NCI-H187 (cell line): ENCODE results near the gene GTF3C4.

Experiments
- DNase-seq, 2 experiments: peaks; one replicate each; lab custom pipeline; 2025; lab: John Stamatoyannopoulos, UW

The GTF3C4 gene, protein sequence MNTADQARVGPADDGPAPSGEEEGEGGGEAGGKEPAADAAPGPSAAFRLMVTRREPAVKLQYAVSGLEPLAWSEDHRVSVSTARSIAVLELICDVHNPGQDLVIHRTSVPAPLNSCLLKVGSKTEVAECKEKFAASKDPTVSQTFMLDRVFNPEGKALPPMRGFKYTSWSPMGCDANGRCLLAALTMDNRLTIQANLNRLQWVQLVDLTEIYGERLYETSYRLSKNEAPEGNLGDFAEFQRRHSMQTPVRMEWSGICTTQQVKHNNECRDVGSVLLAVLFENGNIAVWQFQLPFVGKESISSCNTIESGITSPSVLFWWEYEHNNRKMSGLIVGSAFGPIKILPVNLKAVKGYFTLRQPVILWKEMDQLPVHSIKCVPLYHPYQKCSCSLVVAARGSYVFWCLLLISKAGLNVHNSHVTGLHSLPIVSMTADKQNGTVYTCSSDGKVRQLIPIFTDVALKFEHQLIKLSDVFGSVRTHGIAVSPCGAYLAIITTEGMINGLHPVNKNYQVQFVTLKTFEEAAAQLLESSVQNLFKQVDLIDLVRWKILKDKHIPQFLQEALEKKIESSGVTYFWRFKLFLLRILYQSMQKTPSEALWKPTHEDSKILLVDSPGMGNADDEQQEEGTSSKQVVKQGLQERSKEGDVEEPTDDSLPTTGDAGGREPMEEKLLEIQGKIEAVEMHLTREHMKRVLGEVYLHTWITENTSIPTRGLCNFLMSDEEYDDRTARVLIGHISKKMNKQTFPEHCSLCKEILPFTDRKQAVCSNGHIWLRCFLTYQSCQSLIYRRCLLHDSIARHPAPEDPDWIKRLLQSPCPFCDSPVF

DNA sequence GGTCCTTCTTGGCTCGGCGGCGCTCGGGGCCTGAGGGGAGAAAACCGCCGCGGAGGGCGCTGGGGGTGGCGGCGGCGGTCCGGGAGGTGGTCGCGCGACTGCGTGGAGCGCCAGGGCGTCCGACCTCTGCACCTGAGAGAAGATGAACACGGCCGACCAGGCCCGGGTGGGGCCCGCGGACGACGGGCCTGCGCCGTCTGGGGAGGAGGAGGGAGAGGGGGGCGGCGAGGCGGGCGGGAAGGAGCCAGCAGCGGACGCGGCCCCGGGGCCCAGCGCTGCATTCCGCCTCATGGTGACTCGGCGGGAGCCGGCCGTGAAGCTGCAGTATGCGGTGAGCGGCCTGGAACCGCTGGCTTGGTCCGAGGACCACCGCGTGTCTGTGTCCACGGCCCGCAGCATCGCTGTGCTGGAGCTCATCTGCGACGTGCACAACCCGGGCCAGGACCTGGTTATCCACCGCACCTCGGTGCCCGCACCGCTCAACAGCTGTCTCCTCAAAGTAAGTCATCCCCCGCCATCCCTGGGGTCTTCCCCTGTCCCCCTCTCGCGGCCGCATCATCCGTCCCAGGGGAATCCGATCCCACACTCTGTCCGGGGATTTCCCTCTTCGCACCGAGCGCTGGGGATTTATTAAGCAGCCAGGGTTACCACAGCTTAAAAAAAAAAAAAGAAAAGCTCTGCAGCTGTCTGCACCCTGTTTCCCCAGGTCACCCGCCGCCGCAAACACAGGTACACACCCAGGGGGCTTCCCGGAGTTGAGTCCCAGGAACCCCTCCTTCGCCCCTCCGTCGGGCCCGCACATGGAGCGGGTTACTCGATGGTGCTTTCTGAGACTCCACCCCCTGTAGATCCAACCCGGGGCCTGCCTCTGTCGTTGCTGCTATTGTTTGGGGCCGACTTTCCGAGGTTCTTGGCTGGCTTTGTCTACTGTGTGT is at the start of gene GTF3C4:
GTF3C4 (plus strand) TSS at position 8 of the 935 bp plus-strand sequence; CDS start at position 143, 135 bp downstream.
- no peak for DNase-seq

DNA sequence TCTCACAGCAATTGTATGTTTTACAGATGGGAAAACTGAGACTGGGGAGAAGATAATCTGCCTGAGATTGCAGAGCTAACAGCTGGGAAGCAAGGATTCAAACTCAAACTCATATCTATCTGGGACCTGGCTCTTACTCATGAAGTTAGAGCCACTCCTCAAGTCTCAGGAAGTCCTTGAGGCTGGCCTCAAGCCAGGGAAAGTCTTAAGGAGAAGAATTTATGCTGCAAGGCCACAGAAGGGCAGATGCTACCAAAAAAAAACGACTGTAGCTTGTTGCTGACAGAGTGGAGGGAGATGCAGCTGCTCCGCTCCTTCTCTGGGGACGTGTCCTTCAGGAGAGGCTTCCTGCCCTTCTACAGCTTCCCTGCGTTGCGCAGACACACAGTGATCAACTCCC is 48.1 kb upstream of the GTF3C4 start:
- DNase-seq = no peak

DNA sequence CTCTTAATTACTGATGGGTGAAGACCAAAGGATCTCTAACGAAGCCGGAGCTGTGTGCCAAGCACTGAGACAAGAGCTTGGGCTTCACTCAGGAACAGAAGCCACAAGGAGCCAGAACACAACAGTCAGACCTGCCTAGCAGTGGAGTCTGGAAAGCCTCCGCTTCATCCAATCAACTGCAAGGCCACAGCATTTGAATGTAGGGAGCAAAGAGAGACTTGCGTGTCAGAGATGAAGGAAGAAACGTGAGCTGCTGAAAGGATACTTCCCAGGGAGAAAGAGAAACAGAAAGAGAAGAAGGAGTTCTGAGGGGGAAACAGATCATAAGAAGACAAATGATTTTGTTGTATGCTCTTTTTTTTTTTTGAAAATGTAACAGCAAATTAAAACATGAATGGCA is 44.0 kb upstream of the GTF3C4 start:
- DNase-seq = no peak

DNA sequence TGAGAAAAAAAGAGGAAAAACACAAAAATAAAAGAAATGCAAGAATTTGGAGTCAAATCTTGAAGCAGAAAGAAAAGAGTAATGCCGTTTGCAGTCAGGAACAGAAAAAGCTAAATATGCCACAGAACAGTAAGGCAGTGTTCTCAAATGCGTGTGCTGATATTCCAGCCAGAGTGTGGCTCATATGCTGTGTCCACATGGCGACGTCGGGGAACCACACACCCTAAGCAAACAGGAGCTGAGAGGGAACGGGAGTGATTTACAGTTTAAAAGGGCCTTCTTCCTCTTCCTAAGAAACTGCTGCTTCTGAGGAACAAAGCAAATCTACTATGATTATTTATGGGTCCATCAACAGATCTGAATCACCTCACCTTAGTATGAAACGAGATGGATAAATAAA is 43.2 kb upstream of the GTF3C4 start:
- no peak for DNase-seq

DNA sequence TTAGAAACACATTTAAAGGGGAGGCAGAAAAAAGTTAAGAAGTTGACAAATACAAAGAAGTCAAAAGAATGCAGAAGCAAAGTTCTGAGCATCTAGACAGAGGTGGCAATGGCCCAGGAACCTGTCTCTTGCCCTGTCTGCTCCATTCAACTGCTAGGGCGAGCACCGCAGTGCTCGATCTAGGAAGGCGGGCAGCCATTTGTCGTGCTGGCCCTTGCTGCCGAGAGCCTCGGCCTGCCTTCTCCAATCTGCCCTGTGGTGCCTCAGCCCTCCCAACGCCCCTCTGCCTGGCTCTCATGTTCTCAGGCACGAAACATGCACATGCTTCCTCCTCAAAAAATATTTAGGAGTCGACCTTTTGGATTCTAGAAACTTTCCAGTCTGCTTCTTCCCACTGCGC is 42.7 kb upstream of the GTF3C4 start:
- no peak for DNase-seq

DNA sequence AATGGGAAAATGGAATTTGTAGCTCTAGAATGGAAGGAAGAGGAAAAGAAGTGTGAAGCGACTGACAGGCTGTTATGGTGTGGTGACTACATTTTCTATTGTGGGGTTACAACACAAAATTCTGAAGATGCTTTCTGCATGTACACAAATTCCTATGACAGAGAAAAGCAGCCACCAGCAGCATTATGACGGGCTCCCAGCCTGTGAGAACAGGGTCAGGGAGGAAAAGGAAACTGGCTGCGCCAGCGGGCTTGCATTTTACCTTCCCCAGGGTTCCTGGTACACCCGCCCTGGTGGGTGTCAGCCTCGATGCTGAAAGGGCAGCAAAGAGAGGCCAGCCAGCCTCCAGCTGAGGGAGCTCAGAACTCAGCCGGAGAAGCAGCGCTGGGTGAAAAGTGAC is 41.5 kb upstream of the GTF3C4 start:
- no peak for DNase-seq

DNA sequence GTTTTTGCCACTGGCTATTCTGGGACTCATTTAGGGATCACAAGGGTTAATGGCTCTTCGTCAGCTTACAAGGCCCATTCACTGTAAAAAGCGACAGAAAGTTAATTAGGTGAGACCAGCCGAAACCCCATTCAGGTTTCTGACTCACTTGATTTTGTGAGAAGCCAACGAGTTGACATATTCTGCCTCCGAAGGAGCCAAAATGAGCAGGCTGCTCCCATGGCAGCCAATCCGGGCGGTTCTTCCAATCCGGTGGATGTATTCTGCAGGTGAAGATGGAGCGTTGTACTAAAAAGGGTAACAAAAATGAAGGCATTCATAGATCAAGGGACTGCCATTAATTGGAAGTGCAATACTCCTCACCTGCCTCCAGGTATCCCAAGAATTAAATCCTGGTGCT is 40.1 kb upstream of the GTF3C4 start:
- DNase-seq = no peak

DNA sequence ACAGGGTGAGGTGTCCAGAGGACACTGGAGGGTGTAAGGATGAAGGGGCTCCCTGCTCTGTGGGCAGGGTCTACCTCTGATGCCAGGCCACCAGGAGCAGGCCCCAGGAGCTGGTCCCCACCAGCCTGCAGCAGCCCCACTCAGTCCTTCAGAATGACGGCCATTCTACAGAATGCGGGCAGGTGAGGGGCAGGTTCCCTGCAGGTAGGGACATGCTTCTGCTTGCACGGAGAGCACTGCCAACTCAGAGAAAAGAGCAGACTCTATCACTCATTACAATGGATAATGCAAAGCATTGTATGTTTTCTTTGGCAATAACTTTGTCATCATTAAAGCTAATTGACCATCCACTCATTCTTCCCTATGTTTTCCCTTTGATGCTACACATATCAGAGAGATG is 39.5 kb upstream of the GTF3C4 start:
- DNase-seq = no peak

DNA sequence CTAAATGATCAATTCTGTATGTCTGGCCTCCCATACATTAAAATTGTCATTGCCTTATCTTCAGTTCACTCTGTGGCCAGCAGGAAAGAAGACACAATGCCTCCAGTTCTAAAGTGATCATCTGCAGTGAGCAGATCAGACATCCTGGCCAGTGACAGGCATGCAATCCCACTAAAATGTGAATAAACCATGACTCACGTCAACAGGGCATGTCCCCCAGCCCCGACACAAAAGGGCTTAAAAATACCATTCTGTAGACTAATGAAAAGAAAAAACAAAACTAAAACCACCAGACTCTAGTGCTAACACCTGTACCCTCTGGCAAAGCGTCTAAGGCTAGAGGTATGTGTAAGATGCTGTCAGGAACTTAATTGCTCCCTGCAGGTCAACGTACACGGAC is 39.0 kb upstream of the GTF3C4 start:
- DNase-seq = no peak

DNA sequence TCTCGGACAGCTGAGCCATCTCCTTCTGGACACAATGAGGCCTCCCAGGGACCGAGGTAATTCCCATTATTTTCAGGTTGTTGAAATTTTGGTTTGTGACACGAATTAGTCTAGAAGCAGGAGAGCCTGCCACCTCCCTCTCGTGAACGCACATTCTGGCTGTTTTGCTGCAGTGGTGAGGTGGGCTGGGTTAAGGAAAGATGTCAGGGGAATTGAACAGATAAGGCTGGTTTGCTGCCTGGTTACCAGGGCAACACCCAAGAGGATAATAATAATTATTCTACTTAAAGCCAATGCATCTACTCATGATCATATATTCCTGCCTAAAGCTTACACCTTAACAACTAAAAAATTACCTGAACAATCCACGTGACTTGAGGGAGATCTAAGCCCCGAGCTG is 38.6 kb upstream of the GTF3C4 start:
- DNase-seq = no peak

DNA sequence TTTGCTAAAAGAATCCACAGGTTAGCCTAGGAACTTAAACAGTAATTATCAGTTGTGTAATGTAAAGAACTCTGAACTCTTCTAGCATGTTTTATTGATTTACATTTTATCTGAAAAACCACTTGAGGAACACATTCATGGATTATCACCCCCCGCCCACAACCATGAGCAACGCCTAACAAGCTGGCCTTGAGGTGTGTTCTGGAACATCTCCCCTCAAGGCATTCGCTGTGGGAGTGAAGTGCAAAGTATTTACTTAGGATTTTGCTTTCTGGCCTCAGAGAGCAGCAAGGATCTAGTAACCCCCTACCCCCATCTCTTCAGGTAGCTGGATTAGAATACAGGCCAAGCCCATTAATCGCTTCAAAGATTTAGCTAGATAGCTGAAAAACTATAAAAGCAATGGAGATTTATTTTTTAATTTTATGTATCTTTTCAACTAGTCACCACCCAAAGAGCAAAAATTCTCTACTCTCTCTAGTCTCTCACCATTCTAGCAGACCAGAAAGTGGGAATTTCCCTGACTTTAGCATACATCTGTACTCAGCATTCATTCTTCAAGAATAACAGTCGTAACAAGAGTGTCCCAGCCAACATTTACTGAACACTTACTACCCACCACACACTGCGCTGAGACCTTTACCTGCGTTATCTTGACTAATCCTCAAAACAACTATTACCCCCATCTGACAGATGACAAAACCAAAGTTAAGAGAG is 37.7 kb upstream of the GTF3C4 start:
- no peak for DNase-seq

DNA sequence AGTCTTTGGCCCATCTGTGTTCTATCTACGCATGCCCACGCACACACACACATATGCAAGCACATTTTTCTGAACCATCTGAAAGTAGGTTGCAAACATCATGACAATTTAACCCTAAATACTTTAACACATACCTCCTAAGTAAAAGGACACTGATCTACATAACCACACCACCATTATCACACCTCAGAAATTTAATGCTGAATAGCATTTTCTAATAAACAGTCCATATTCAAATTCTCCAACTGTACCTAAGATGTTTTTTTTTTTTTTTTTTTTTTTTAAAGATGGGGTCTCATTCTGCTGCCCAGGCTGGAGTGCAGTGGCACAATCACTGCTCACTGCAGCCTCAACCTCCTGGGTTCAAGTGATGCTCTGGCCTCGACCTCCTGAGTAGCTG is 35.9 kb upstream of the GTF3C4 start:
- DNase-seq = no peak

DNA sequence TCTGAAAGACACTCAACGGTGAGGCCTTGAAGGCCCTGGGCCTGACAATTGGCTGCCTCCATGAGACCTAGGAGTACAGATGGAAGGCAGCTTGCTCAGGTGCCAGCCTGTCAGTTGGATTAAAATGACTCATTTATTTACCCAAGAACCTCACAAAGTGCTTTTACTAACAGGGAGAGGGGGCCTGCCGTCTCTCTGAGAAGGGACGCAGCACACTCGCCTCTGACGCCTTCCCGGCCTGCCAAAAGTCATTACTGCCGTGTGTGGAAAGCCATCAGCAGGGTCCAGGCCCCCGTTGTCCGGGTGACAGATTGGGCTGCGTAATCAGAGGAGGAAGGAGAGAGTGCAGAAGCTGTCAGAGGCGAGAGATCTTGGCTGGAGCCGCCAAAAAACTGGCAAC is 32.9 kb upstream of the GTF3C4 start:
- no peak for DNase-seq

DNA sequence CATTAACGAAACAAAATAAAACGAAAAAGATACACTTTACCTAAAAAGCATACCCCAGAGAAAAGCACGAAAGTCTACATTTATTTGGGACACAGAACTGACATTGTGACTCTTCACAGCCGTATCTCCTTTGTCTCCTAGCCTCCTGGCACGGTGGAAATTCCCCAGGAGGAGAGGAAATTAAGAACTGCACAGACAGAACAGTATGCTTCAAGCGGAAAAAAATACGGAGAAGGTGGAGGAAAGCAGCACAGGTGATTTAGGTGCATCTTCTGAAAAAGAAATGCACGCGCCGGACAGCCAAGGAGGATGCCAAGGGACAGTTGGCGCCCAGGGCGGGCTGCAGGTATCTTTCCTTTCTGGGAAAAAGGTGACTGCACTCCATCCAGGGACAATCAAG is 32.5 kb upstream of the GTF3C4 start:
- no peak for DNase-seq

DNA sequence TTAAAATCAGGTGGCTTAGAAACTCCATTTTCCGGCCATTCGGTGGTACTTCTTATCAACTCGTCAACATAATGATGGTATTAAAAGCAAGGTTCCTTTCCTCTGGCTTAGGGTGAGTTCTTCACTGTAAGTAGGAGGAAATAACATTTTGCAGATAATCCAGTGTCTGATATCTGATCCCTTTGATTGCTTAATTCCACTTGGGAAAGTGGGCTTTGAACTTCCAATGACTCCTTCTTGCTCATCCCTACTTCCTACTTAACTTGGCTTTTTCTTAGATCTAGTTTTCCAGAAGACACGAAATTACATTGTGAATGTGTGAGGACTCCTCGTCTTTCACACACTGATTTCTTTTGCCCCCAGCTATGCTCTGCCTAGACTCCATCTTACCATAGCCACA is 32.0 kb upstream of the GTF3C4 start:
- DNase-seq = no peak

DNA sequence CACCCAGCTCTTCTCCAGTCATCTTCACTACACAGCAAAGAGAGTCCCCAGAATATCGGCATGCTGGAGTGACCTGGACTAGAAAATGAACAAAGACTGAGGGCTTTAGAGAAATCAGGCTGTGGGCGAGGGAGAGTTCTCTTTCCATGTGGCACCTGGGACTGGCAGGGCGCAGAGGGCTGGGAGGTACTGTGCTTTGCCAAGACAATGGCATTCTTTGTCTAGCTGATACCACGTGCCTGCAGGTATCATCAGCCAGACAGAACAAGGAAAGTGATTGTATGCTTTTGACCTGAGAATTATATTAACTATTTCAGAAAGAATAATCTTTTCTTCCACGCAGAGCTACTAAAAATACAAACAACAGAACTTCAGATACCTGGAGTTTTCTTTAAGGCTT is 30.9 kb upstream of the GTF3C4 start:
- no peak for DNase-seq

DNA sequence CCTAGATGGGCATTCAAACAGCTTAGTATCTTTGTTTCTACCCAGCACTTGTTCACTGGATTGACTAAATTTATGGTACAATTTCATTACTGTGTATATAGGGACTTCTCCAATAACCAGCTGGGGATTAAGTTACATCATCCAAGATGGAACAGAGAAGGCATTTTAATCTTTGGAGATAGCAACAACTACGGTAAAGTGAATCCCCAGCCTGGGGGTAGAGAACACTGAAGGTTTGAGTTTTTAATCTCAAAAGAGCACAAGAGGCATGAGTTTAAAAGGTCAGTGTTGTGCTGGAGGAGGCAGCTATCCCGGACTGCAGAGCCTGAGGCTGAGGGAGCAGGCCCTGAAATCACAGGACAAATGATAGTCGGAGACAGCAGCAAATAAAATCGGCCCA is 29.0 kb upstream of the GTF3C4 start:
- no peak for DNase-seq

DNA sequence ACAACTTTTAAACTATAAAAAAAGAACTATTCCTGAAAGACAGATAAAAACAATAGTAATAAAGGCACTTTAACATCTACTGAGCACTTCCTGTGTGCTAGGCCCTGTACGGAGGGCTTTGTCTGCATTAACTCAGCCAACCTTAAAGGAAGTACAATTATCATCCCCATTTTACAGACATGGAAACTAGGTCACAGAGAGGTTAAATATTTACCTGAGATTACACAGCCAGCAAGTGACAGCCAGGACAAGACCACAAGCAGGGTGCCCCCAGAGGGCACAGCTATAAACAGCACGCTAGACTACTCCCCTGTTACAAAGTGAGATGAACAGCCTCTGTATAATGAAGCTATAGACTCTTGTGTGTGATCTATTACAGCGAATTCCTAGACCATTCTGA is 26.0 kb upstream of the GTF3C4 start:
- no peak for DNase-seq

DNA sequence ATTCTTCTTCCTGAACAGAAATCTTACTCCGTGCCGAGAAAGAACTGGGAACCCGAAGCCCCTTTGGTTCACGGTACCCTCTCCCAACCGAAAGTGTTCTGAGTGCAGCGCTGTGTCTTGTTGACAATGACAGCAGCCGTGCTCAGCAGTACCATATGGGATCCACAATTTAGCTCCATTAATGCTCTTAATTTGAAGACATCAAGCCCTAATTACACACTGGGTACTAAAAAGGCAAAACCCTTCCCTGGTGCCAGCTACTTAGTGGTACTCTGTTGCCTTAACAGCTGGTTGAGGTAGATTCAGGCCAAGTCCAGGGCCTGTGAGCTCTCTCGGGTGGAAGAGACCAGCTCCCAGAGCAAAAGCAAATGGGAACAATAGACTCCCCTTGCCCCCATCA is 25.0 kb upstream of the GTF3C4 start:
- no peak for DNase-seq

DNA sequence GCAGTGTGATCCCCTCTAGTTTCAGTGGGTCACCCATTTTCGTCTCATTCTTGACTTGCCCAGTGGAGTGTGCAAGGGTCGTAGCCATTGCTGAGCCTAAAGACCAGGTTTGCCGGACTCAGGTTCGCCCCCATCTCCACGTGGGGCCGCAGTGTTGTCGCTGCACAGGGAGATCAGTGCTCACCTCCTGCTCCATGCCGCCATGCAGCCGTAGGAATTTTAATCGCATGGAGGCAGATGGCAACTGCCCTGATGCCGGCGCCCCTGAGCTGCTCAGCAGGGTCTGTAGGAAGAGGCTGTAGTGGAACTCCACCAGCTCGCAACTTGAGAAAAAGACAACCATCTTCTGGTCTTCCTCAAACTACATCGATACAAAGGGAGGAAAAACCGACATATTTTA is 24.6 kb upstream of the GTF3C4 start:
- no peak for DNase-seq

DNA sequence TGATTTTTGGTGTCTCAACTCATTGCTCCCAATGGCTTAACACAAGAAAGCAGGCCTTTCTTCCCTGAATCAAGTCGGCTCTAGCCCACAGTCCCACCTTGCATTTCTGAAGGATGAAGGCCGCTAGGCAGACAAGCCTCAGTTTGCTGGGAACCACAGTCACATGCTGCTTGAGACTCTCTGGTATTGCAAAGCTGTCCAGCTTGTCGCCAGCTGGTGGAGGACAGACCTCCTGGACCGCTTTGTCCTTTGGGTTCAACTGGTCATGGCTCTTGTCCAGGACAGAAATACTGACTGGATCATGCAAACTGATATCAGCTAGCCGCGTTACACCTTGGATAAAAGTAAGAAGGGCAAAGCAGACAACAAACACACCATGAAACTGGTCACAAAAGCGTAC is 23.5 kb upstream of the GTF3C4 start:
- no peak for DNase-seq

DNA sequence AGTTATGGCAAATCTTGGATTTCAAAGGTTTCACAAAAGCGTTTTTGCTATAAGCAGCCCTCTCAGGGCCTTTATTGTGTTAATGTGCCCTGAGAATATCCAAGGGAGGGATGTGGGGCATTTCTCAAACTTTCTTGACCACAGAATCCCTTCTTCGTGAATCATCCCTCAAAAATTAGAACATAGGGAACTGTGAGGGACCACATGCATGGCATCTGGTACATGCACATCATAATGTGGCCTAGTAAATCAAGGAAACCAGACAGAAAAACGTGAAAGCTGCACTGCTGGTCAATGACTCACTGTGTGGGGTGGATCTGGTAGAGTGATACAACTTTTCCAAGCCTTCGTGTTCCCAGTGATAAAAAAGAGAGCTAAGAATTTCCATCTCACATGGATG is 22.9 kb upstream of the GTF3C4 start:
- DNase-seq = no peak
